SK-N-SH treated with all-trans-retinoic acid at 6 μM for 48 hours (cell line): Measurements from ENCODE around the gene SLC7A6OS.

ENCODE experiments used
- ATAC-seq: fragments of 200-7000 bp; cut with Tn5 transposase; 3 replicates; pipeline ENCODE4 v1.9.1; 2020; ENCODE audit warnings: mild to moderate bottlenecking, moderate library complexity
- ARNTL ChIP-seq: fragments of 450-650 bp; formaldehyde crosslinking; IDR thresholded peaks from 2 replicates; pipeline ENCODE4 v1.5.0; 2020; ENCODE audit warnings: low read depth, mild to moderate bottlenecking, moderate library complexity, borderline replicate concordance
- BACH2 ChIP-seq: fragments of 250-450 bp; sonication (Bioruptor Pico); IDR thresholded peaks from 2 replicates; pipeline ENCODE4 v1.9.0; 2021; ENCODE audit warnings: mild to moderate bottlenecking, borderline replicate concordance
- CREB5 ChIP-seq: fragments of 250-450 bp; sonication (Bioruptor Pico); IDR thresholded peaks from 2 replicates; pipeline ENCODE4 v1.5.1; 2020; ENCODE audit warnings: low read depth, mild to moderate bottlenecking, moderate library complexity
- CSDC2 ChIP-seq: fragments of 250-450 bp; sonication (Bioruptor Pico); IDR thresholded peaks from 2 replicates; pipeline ENCODE4 v1.5.0; 2020; ENCODE audit warnings: mild to moderate bottlenecking, moderate library complexity
- ESRRG ChIP-seq: fragments of 250-450 bp; sonication (Bioruptor Pico); IDR thresholded peaks from 2 replicates; pipeline ENCODE4 v1.6.1; 2021; ENCODE audit warnings: mild to moderate bottlenecking
- ISL1 ChIP-seq: fragments of 250-450 bp; sonication (Bioruptor Pico); IDR thresholded peaks from 2 replicates; pipeline ENCODE4 v2.1.2; 2022; ENCODE audit warnings: mild to moderate bottlenecking, moderate library complexity
- OSR1 ChIP-seq: fragments of 250-450 bp; sonication (Bioruptor Pico); IDR thresholded peaks from 2 replicates; pipeline ENCODE4 v1.8.0; 2022; ENCODE audit warnings: moderate library complexity, mild to moderate bottlenecking, inconsistent platforms
- PATZ1 ChIP-seq: fragments of 250-450 bp; sonication (Bioruptor Pico); IDR thresholded peaks from 2 replicates; pipeline ENCODE4 v1.8.0; 2020; ENCODE audit warnings: mild to moderate bottlenecking, moderate library complexity, borderline replicate concordance
- PPARA ChIP-seq: fragments of 250-450 bp; sonication (Bioruptor Pico); IDR thresholded peaks from 2 replicates; pipeline ENCODE4 v1.5.0; 2020; ENCODE audit warnings: mild to moderate bottlenecking, borderline replicate concordance
- RARB ChIP-seq: fragments of 250-450 bp; sonication (Bioruptor Pico); IDR thresholded peaks from 2 replicates; pipeline ENCODE4 v1.8.0; 2021; ENCODE audit warnings: mild to moderate bottlenecking, moderate library complexity
- SNAI2 ChIP-seq: fragments of 250-450 bp; sonication (Bioruptor Pico); IDR thresholded peaks from 2 replicates; pipeline ENCODE4 v1.5.0; 2020; ENCODE audit warnings: mild to moderate bottlenecking, moderate library complexity
- TCF4 ChIP-seq: fragments of 250-450 bp; sonication (Bioruptor Pico); IDR thresholded peaks from 2 replicates; pipeline ENCODE4 v1.8.0; 2021; ENCODE audit warnings: mild to moderate bottlenecking, moderate library complexity, borderline replicate concordance
- TSHZ2 ChIP-seq: fragments of 250-450 bp; sonication (Bioruptor Pico); IDR thresholded peaks from 2 replicates; pipeline ENCODE4 v1.5.0; 2020; ENCODE audit warnings: mild to moderate bottlenecking, moderate library complexity
- ZFP3 ChIP-seq: fragments of 250-450 bp; sonication (Bioruptor Pico); IDR thresholded peaks from 2 replicates; pipeline ENCODE4 v1.5.0; 2020; ENCODE audit warnings: mild to moderate bottlenecking, moderate library complexity
- ZFP30 ChIP-seq: fragments of 450-650 bp; formaldehyde crosslinking; IDR thresholded peaks from 2 replicates; pipeline ENCODE4 v1.5.0; 2022; ENCODE audit warnings: mild to moderate bottlenecking, moderate library complexity
- ZNF565 ChIP-seq: fragments of 450-650 bp; formaldehyde crosslinking; conservative IDR thresholded peaks from 2 replicates; pipeline ENCODE4 v1.5.0; 2020; ENCODE audit warnings: low read depth, mild to moderate bottlenecking, moderate library complexity
- ZNF70 ChIP-seq: fragments of 450-650 bp; formaldehyde crosslinking; IDR thresholded peaks from 2 replicates; pipeline ENCODE4 v1.5.0; 2020; ENCODE audit warnings: mild to moderate bottlenecking, moderate library complexity
- ZNF8 ChIP-seq: fragments of 450-650 bp; formaldehyde crosslinking; IDR thresholded peaks from 2 replicates; pipeline ENCODE4 v1.5.0; 2020; ENCODE audit warnings: mild to moderate bottlenecking, moderate library complexity
- TF ChIP-seq, protein P1 (sequence below): fragments of 250-450 bp; sonication (Bioruptor Pico); IDR thresholded peaks from 2 replicates; pipeline ENCODE4 v1.5.1; 2021; ENCODE audit warnings: mild to moderate bottlenecking, moderate library complexity
- TF ChIP-seq, protein P2 (sequence below): fragments of 250-450 bp; sonication (Bioruptor Pico); IDR thresholded peaks from 2 replicates; pipeline ENCODE4 v1.8.0; 2021; ENCODE audit warnings: low read depth, mild to moderate bottlenecking, moderate library complexity, borderline replicate concordance

The SLC7A6OS gene

GRCh38 chr16:68335175-68335574, 24.4 kb upstream of the SLC7A6OS start:
- TF ChIP-seq ZNF70 (CRISPR knock-in tag): no peak
- TF ChIP-seq ESRRG: no peak
- no peak for TF ChIP-seq TSHZ2 (CRISPR knock-in tag)
- no peak for TF ChIP-seq BACH2 (CRISPR knock-in tag)
- TF ChIP-seq ZNF8 (CRISPR knock-in tag): no peak
- TF ChIP-seq, protein P1, sequence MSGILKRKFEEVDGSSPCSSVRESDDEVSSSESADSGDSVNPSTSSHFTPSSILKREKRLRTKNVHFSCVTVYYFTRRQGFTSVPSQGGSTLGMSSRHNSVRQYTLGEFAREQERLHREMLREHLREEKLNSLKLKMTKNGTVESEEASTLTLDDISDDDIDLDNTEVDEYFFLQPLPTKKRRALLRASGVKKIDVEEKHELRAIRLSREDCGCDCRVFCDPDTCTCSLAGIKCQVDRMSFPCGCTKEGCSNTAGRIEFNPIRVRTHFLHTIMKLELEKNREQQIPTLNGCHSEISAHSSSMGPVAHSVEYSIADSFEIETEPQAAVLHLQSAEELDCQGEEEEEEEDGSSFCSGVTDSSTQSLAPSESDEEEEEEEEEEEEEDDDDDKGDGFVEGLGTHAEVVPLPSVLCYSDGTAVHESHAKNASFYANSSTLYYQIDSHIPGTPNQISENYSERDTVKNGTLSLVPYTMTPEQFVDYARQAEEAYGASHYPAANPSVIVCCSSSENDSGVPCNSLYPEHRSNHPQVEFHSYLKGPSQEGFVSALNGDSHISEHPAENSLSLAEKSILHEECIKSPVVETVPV: no peak
- TF ChIP-seq ZFP30: no peak
- no peak for TF ChIP-seq ZNF565 (CRISPR knock-in tag)
- no peak for TF ChIP-seq ZFP3 (CRISPR knock-in tag)
- TF ChIP-seq CREB5 (CRISPR knock-in tag): no peak

DNA sequence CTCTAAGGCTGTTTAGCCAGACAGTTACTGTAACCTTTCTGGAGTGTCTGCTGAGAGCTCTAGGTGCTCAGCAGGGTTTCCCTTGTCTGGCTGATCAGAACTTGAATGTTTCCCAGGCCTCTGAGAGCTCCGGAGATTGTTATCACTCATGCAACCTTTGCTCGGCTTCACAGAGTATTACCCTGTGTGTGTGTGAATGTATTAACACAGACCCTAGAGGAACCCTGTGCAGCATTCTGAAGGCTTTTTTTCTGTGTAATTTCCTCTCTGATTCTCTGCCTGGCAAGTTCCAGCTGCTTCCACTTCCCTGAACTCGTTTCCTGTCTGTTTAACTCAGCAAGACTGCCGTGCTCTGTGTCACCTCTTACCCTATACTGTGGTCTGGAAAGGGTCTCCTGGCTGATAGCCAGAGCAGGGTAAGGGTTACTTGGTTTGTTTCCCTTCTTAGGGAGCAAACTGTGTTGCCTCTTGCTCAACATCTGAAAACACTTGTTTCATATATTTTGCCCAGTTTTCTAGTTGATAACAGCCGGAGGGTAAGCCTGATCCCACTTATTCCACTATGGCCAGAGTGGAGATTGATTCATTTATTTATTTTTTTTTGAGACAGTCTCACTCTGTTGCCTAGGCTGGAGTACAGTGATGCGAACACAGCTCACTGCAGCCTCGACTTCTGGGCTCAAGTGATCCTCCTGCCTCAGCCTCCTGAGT, 21.8 kb upstream of the SLC7A6OS start:
- TF ChIP-seq ARNTL (CRISPR knock-in tag): no peak
- TF ChIP-seq CSDC2 (CRISPR knock-in tag): no peak
- TF ChIP-seq ZNF70 (CRISPR knock-in tag): no peak
- no peak for TF ChIP-seq ISL1 (CRISPR knock-in tag)
- TF ChIP-seq PPARA: no peak
- no peak for TF ChIP-seq ZFP30
- TF ChIP-seq SNAI2 (CRISPR knock-in tag): no peak
- no peak for TF ChIP-seq CREB5 (CRISPR knock-in tag)
- TF ChIP-seq OSR1 (CRISPR knock-in tag): no peak
- no peak for TF ChIP-seq TCF4
- no peak for TF ChIP-seq RARB (CRISPR knock-in tag)
- TF ChIP-seq ESRRG: no peak
- no peak for TF ChIP-seq ZNF8 (CRISPR knock-in tag)
- TF ChIP-seq, protein P2, sequence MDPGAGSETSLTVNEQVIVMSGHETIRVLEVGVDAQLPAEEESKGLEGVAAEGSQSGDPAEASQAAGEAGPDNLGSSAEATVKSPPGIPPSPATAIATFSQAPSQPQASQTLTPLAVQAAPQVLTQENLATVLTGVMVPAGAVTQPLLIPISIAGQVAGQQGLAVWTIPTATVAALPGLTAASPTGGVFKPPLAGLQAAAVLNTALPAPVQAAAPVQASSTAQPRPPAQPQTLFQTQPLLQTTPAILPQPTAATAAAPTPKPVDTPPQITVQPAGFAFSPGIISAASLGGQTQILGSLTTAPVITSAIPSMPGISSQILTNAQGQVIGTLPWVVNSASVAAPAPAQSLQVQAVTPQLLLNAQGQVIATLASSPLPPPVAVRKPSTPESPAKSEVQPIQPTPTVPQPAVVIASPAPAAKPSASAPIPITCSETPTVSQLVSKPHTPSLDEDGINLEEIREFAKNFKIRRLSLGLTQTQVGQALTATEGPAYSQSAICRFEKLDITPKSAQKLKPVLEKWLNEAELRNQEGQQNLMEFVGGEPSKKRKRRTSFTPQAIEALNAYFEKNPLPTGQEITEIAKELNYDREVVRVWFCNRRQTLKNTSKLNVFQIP: no peak
- TF ChIP-seq PATZ1: no peak
- no peak for ATAC-seq

More at GRCh38 chr16:68335175-68335574, 24.4 kb upstream of the SLC7A6OS start:
- no peak for ATAC-seq

- TF ChIP-seq, protein P2: no peak
- no peak for TF ChIP-seq TSHZ2 (CRISPR knock-in tag)
- no peak for TF ChIP-seq ZFP30
- ATAC-seq: no peak
Observed at GRCh38 chr16:68331879-68332410, 21.2 kb upstream of the SLC7A6OS start.
